K562 treated with DMSO at 1 percent for 24 hours (cell line): ENCODE data around the gene CBFA2T3. TPM values are rescaled to one million over a fixed set of nuclear protein-coding genes. Genes with fewer than 3 reads are reported as not detected.

Experiments used
- total RNA-seq: library from RNA; unstranded; fragments of 300-600 nt; gene quantifications from 2 replicates; pipeline ENCODE4 v1.2.3, GENCODE V29; 2022; ENCODE audit warnings: low read depth; ENCODE audit not compliant: insufficient read depth

Gene CBFA2T3
- 34.3 and 36.5 TPM in 2 replicates for total RNA-seq

GRCh38 chr16:88977018-88977811 lies at the start of gene CBFA2T3:
TSS of gene CBFA2T3 (minus strand) at chr16:88977207. CDS start at chr16:88976807, 400 bp downstream.

GRCh38 chr16:88866151-88866920 lies 110.7 kb downstream of the CBFA2T3 start, which contains the start of gene PABPN1L:
TSS of gene PABPN1L (minus strand) at chr16:88866660. CDS start at chr16:88866606, 54 bp downstream.

GRCh38 chr16:88856828-88857727 lies 119.9 kb downstream of the CBFA2T3 start, which contains the start of the genes GALNS and TRAPPC2L:
TSS of gene GALNS (minus strand) at chr16:88856947. CDS start at chr16:88856877, 70 bp downstream.
TSS of gene TRAPPC2L (plus strand) at chr16:88857127. CDS start at chr16:88857151, 24 bp downstream.

Other genes starting within 250 kb of the CBFA2T3 start
- 248 and 280 TPM in 2 replicates for gene PIEZO1, start 192.0 kb downstream of the CBFA2T3 start, total RNA-seq
- gene CDT1, start 173.4 kb downstream of the CBFA2T3 start, total RNA-seq: 241 and 305 TPM in 2 replicates
- gene APRT, start 165.3 kb downstream of the CBFA2T3 start, total RNA-seq: 205 and 275 TPM in 2 replicates
- gene GALNS, start 120.3 kb downstream of the CBFA2T3 start, total RNA-seq: 14.2 and 16.1 TPM in 2 replicates
- 54.7 and 72.0 TPM in 2 replicates for gene TRAPPC2L, start 120.1 kb downstream of the CBFA2T3 start, total RNA-seq
- 0.70 TPM in 1 of 2 replicates, not detected in the other for gene PABPN1L, start 110.5 kb downstream of the CBFA2T3 start, total RNA-seq
- gene ACSF3, start 116.6 kb upstream of the CBFA2T3 start, total RNA-seq: 31.0 and 37.0 TPM in 2 replicates
- gene CDH15, start 194.5 kb upstream of the CBFA2T3 start, total RNA-seq: 0.08 and 0.28 TPM in 2 replicates
- 0.49 TPM in 1 of 2 replicates, not detected in the other for gene SLC22A31, start 223.3 kb upstream of the CBFA2T3 start, total RNA-seq
- gene ZNF778, start 240.5 kb upstream of the CBFA2T3 start, total RNA-seq: 5.6 and 14.1 TPM in 2 replicates